DND-41 (cell line): Measurements from ENCODE around the gene JRKL.

Source experiments
- EZH2 ChIP-seq: IDR thresholded peaks from 3 replicates; pipeline ENCODE4 v1.6.1; 2012; ENCODE audit warnings: borderline replicate concordance, low read depth, mild to moderate bottlenecking, moderate library complexity, low read length, inconsistent platforms; ENCODE audit not compliant: severe bottlenecking
- TF ChIP-seq, protein P1 (sequence below): IDR thresholded peaks from 2 replicates; pipeline ENCODE4 v1.5.1; 2012; ENCODE audit warnings: borderline replicate concordance, low read length, moderate library complexity, mild to moderate bottlenecking; ENCODE audit not compliant: poor library complexity, severe bottlenecking; ENCODE audit errors: extremely low read depth

DNA sequence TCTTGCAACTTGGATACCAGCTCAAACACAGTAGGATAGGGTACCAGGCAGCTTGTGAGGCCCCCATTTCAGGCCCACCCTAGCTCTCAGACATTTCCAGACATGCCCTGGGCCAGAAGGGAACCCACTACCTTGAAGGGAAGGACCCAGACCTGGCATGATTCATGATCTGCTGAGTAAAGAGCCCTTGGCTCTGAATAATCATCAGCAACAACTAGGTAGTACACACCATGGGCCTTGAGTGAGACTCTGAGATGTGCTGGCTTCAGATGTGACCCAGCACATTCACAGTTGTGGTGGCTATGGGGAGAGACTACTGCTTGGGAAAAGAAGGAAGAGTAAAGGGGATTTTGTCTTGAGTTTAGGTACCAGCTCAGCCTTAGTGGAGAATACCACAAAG lies 23.6 kb downstream of the JRKL start:
- TF ChIP-seq, protein P1, sequence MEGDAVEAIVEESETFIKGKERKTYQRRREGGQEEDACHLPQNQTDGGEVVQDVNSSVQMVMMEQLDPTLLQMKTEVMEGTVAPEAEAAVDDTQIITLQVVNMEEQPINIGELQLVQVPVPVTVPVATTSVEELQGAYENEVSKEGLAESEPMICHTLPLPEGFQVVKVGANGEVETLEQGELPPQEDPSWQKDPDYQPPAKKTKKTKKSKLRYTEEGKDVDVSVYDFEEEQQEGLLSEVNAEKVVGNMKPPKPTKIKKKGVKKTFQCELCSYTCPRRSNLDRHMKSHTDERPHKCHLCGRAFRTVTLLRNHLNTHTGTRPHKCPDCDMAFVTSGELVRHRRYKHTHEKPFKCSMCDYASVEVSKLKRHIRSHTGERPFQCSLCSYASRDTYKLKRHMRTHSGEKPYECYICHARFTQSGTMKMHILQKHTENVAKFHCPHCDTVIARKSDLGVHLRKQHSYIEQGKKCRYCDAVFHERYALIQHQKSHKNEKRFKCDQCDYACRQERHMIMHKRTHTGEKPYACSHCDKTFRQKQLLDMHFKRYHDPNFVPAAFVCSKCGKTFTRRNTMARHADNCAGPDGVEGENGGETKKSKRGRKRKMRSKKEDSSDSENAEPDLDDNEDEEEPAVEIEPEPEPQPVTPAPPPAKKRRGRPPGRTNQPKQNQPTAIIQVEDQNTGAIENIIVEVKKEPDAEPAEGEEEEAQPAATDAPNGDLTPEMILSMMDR = no peak
- no peak for TF ChIP-seq EZH2
